Stimulated activated CD8-positive, alpha-beta memory T cell treated with anti-CD3 and anti-CD28 coated beads, Interleukin-7, amount 100 ng/mL, for 4 hours (primary cell): ENCODE measurements around the gene CNKSR3.

Experiments
- DNase-seq, 2 donors: peaks; one replicate each; pipeline ENCODE4 v3.0.0-alpha.2; 2020; ENCODE audit warnings: low read depth in 2 of 2

CNKSR3 gene

GRCh38 chr6:154457046-154457713 lies 53.3 kb downstream of the CNKSR3 start:
- no peak for DNase-seq

- DNase-seq: no peak
Measured at GRCh38 chr6:154453329-154453728, 57.2 kb downstream of the CNKSR3 start.

GRCh38 chr6:154450498-154450897 lies 60.0 kb downstream of the CNKSR3 start:
- DNase-seq: no peak

- DNase-seq: no peak
Measured at GRCh38 chr6:154448448-154449096, 61.9 kb downstream of the CNKSR3 start.

GRCh38 chr6:154447954-154448353 lies 62.5 kb downstream of the CNKSR3 start:
- no peak for DNase-seq

GRCh38 chr6:154446984-154447383 lies 63.5 kb downstream of the CNKSR3 start:
- no peak for DNase-seq

GRCh38 chr6:154445417-154445816 lies 65.1 kb downstream of the CNKSR3 start:
- no peak for DNase-seq

GRCh38 chr6:154441995-154442310 lies 68.5 kb downstream of the CNKSR3 start:
- DNase-seq: no peak

GRCh38 chr6:154440422-154441043 lies 70.0 kb downstream of the CNKSR3 start:
- no peak for DNase-seq

GRCh38 chr6:154440022-154440421 lies 70.5 kb downstream of the CNKSR3 start:
- DNase-seq: no peak

- no peak for DNase-seq
Measured at GRCh38 chr6:154438882-154439415, 71.5 kb downstream of the CNKSR3 start.

GRCh38 chr6:154435400-154435945 lies 75.0 kb downstream of the CNKSR3 start:
- no peak for DNase-seq

GRCh38 chr6:154434662-154435061 lies 75.8 kb downstream of the CNKSR3 start:
- no peak for DNase-seq

GRCh38 chr6:154433477-154434241 lies 76.8 kb downstream of the CNKSR3 start:
- DNase-seq: no peak

GRCh38 chr6:154432533-154433476 lies 77.7 kb downstream of the CNKSR3 start:
- no peak for DNase-seq

GRCh38 chr6:154430481-154430919 lies 80.0 kb downstream of the CNKSR3 start:
- DNase-seq: no peak

- no peak for DNase-seq
Measured at GRCh38 chr6:154429711-154430110, 80.8 kb downstream of the CNKSR3 start.

GRCh38 chr6:154428897-154429296 lies 81.6 kb downstream of the CNKSR3 start:
- no peak for DNase-seq

GRCh38 chr6:154427446-154427845 lies 83.0 kb downstream of the CNKSR3 start:
- DNase-seq: no peak

- DNase-seq: no peak
Measured at GRCh38 chr6:154426997-154427396, 83.5 kb downstream of the CNKSR3 start.

GRCh38 chr6:154425034-154425433 lies 85.5 kb downstream of the CNKSR3 start:
- DNase-seq: no peak
